Stimulated activated CD4-positive, alpha-beta T cell treated with anti-CD3 and anti-CD28 coated beads, Interleukin-1b, Interleukin-23, amount 100 ng/mL, for 1 hour (primary cell): ENCODE results near the gene PLA2G4E.

ENCODE experiments used
- DNase-seq, 2 donors: peaks; one replicate each; pipeline ENCODE4 v3.0.0-alpha.2; 2020; ENCODE audit warnings: low read depth in 2 of 2

Gene PLA2G4E

GRCh38 chr15:42021593-42021992, 751 bp upstream of the PLA2G4E start:
- no peak for DNase-seq

GRCh38 chr15:42018306-42019224, 2.3 kb downstream of the PLA2G4E start:
- DNase-seq, result no peak

- DNase-seq, result no peak
These were observed 3.9 kb downstream of the PLA2G4E start for GRCh38 chr15:42016971-42017370.

- no peak for DNase-seq
These were observed 6.4 kb downstream of the PLA2G4E start for GRCh38 chr15:42014406-42014805.

- no peak for DNase-seq
These were observed 7.8 kb downstream of the PLA2G4E start for GRCh38 chr15:42012928-42013482.

GRCh38 chr15:42012241-42012640, 8.6 kb downstream of the PLA2G4E start:
- no peak for DNase-seq

- DNase-seq, result no peak
These were observed 9.8 kb downstream of the PLA2G4E start for GRCh38 chr15:42011074-42011473.

GRCh38 chr15:42010434-42010833, 10.4 kb downstream of the PLA2G4E start:
- DNase-seq, result no peak

- DNase-seq, result no peak
These were observed 11.4 kb downstream of the PLA2G4E start for GRCh38 chr15:42009474-42009873.

- no peak for DNase-seq
These were observed 11.8 kb downstream of the PLA2G4E start for GRCh38 chr15:42009022-42009421.

- DNase-seq, result no peak
These were observed 13.5 kb downstream of the PLA2G4E start for GRCh38 chr15:42007386-42007785.

GRCh38 chr15:42002333-42002732, 18.5 kb downstream of the PLA2G4E start:
- DNase-seq, result no peak

GRCh38 chr15:42001236-42001635, 19.6 kb downstream of the PLA2G4E start:
- DNase-seq, result no peak

GRCh38 chr15:41999290-42000285, 21.3 kb downstream of the PLA2G4E start:
- no peak for DNase-seq

GRCh38 chr15:41997845-41998244, 23.0 kb downstream of the PLA2G4E start:
- no peak for DNase-seq

- DNase-seq, result no peak
These were observed 23.8 kb downstream of the PLA2G4E start for GRCh38 chr15:41996921-41997592.

- DNase-seq, result no peak
These were observed 24.5 kb downstream of the PLA2G4E start for GRCh38 chr15:41996376-41996775.

GRCh38 chr15:41995476-41995855, 25.4 kb downstream of the PLA2G4E start:
- no peak for DNase-seq

- no peak for DNase-seq
These were observed 25.9 kb downstream of the PLA2G4E start for GRCh38 chr15:41994772-41995475.

- DNase-seq, result no peak
These were observed 26.6 kb downstream of the PLA2G4E start for GRCh38 chr15:41994171-41994650.
